Measurements from ENCODE around the gene LCLAT1. TPM values are rescaled to one million over a fixed set of nuclear protein-coding genes. Genes with fewer than 3 reads are reported as not detected.
"Not testable (repeated sequence)": the region's sequence is repeated elsewhere in the genome, so short reads cannot be mapped to it uniquely, and the experiment has no call there.

LCLAT1 gene
- polyA plus RNA-seq, 4 donors = 18.3 to 24.0 (median 21.1) TPM

DNA sequence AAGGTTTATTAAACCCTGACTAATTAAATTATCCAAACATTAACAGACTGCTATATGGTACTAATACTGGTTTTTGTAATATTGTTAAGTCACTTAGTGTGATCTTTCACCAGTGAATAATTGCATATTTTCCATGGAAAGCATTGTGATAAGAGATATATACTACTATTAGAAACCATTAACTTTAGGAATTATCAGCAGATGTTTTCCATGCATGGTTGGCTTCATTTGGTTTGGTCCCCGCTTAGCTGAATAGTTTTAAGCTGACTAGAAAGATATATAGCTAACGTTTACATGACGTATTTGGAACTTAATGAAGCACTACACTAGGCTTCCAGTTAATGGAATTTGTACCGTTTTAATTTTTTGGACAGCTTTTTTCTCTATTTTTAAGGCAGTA lies 37.9 kb downstream of the LCLAT1 start:
- DNase-seq (ENCODE audit: low read depth in 4 of 4, low spot score in 3 of 4) = no peak

DNA sequence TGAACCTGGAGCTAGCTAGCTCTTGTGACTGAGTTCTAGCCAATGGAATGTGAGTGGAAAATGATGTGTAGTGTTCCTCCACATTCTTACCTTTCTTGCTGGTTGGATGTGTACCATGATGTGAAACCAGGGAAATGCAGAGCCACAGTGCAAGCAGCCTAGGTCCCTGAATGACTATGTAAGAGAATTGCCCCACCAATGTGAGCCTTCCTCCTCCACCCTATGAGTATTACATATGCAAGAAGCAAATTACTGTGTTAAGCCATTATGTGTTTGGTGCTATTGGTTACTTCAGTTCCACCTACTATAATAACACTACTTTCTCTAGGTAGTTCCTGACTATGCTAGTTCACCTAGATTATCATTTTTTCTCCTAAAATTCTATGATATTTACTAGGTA lies 39.6 kb downstream of the LCLAT1 start:
- no peak for DNase-seq (ENCODE audit: low read depth in 4 of 4, low spot score in 3 of 4)

DNA sequence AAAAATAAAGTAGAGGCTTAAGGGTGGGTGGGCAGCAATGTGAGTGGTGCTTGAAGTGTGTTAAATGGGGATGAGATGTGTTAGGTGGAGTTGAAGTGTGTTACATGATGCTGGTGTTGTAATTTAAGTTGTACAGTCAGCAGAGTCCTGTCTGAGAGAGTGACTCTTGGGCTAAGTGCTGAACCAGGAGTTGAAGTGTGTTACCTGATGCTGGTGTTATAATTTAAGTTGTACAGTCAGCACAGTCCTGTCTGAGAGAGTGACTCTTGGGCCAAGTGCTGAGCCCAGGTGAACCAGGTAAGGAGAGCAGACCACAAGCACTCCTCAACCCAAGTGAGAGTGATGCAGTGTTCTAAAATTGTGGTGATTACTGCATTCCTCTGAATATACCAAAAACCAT lies 40.6 kb downstream of the LCLAT1 start:
- no peak for DNase-seq (ENCODE audit: low read depth in 4 of 4, low spot score in 3 of 4)

DNA sequence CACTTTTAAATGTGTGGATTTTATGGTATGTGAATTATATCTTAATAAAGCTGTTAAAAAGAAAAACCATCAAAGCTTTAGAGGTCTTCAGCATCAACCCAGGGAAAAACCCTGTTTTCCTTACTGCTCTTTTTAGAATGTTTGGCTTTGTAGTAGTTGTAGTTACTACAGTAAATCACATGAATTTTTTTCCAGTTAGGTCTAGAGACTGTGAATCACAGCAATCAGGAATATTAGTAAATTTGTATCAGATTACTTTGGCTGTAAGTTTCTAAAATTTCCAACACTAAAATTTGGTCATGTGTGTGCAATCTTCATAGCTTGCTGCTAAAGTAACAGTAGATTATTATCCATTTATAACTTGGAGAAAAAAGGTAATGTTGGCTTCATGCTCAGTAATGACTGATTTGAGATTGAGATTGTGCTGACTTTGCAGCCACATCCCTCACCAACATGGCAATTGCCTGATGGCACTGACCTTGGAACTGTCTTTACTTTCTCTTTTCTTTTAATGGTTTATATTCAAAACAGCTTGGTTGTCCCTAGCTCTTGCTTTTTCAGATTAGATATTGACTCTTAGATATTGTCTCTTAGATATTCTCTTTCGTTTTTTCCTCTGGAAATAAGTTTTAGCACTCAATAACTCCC lies 41.1 kb downstream of the LCLAT1 start:
- no peak for DNase-seq (ENCODE audit: low read depth in 4 of 4, low spot score in 3 of 4)

DNA sequence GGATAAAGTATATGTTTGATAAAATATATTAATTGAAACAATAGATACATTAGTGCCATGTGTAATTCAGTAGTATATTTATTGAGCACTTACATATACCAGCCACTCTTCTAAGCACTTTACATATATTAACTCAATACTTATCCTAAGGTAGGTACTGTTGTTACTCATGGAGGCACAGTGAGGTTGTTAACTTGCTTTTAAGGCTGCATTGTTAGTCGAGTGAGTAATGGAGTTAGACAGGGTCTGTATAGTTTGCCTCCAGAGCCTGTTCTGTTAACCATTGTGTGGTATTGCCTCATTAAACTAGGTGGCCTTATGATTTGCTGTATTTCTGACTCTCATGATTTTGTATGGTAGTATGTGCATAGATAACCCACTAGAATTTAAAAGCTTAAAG lies 44.2 kb downstream of the LCLAT1 start:
- DNase-seq (ENCODE audit: low read depth in 4 of 4, low spot score in 3 of 4) = no peak

- DNase-seq (ENCODE audit: low read depth in 4 of 4, low spot score in 3 of 4) = no peak
Observed at GRCh38 chr2:30492185-30492584, 45.1 kb downstream of the LCLAT1 start.

- no peak for DNase-seq (ENCODE audit: low read depth in 4 of 4, low spot score in 3 of 4)
Observed at GRCh38 chr2:30492619-30493018, 45.6 kb downstream of the LCLAT1 start.

- DNase-seq (ENCODE audit: low read depth in 4 of 4, low spot score in 3 of 4) = no peak
Observed at GRCh38 chr2:30493440-30493839, 46.4 kb downstream of the LCLAT1 start.

DNA sequence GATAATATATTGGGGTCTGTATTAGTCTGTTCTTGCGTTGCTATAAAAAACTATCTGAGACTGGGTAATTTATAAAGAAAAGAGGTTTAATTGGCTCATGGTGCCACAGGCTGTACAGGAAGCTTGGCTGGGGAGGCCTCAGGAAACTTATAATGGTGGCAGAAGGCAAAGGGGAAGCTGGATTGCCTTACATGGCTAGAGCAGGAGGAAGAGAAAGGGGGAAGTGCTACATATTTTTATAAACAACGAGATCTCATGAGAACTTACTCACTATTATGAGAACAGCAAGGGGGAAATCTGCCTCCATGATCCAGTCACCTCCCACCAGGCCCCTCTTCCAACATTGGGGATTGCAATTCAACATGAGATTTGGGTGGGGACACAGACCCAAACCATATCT lies 48.9 kb downstream of the LCLAT1 start:
- not testable (repeated sequence) for DNase-seq (ENCODE audit: low read depth in 4 of 4, low spot score in 3 of 4)

GRCh38 chr2:30499681-30500080 lies 52.6 kb downstream of the LCLAT1 start:
- DNase-seq (ENCODE audit: low read depth in 4 of 4, low spot score in 3 of 4) = no peak

GRCh38 chr2:30500699-30501098 lies 53.7 kb downstream of the LCLAT1 start:
- no peak for DNase-seq (ENCODE audit: low read depth in 4 of 4, low spot score in 3 of 4)

DNA sequence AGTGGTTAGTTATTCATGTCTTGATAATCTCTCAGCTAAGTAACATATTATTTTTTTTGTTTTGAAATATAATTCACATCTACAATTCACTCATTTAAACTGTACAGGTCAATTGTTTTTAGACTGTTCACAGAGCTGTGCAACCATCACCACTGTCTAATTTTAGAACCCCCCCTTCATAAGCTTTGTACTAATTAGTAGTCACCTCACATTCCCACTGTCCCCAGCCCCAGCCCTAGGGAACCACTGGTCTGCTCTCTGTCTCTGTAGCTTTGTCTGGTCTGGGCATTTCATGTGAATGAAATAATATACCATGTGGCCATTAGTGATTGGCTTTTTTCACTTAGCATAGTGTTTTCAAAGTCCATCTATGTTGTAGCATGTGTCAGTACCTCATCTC lies 55.3 kb downstream of the LCLAT1 start:
- no peak for DNase-seq (ENCODE audit: low read depth in 4 of 4, low spot score in 3 of 4)

DNA sequence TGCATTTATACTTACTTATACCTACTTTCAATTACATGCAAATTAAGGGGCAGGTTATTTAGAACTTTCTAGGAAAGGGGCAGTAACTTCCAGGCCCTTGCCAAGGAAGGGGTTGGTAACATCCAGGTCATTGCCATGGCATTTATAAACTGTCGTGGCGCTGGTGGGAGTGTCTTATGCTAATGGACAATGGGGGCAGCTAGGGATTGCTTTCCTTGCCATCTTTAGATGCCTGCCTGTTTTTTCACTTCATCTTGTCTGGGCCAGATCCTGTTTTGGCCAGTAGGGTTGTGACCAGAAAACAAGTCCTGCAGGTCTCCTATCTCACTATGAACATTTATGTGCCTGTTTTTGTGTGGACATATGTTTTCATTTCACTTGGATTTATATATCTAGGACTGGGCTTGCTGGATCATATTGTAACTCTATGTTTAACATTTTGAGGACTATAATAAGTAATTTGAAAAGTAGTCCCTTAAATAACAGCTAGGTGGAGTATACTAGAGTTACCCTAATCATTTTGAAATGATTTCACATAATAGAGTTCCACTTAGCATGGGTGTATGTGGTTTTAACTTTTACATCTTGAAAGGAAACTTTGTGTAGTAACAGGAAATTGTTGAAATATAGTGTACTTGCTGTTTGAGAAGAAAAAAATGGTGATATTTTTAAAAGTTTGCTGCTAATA lies 56.1 kb downstream of the LCLAT1 start:
- no peak for DNase-seq (ENCODE audit: low read depth in 4 of 4, low spot score in 3 of 4)

GRCh38 chr2:30503695-30504052 lies 56.6 kb downstream of the LCLAT1 start:
- DNase-seq (ENCODE audit: low read depth in 4 of 4, low spot score in 3 of 4) = no peak

GRCh38 chr2:30504731-30505130 lies 57.7 kb downstream of the LCLAT1 start:
- no peak for DNase-seq (ENCODE audit: low read depth in 4 of 4, low spot score in 3 of 4)

GRCh38 chr2:30505500-30506180 lies 58.6 kb downstream of the LCLAT1 start:
- DNase-seq (ENCODE audit: low read depth in 4 of 4, low spot score in 3 of 4) = no peak

- DNase-seq (ENCODE audit: low read depth in 4 of 4, low spot score in 3 of 4) = not testable (repeated sequence)
Observed at GRCh38 chr2:30507460-30507859, 60.4 kb downstream of the LCLAT1 start.

GRCh38 chr2:30509716-30510115 lies 62.7 kb downstream of the LCLAT1 start:
- no peak for DNase-seq (ENCODE audit: low read depth in 4 of 4, low spot score in 3 of 4)

GRCh38 chr2:30510409-30510808 lies 63.4 kb downstream of the LCLAT1 start:
- DNase-seq (ENCODE audit: low read depth in 4 of 4, low spot score in 3 of 4) = no peak

- DNase-seq (ENCODE audit: low read depth in 4 of 4, low spot score in 3 of 4) = no peak
Observed at GRCh38 chr2:30511122-30512083, 64.4 kb downstream of the LCLAT1 start.
